NCI-H1694 (cell line): Measurements from ENCODE around the gene CSN3.

Experiments
- DNase-seq: peaks from one replicate; lab custom pipeline; 2025; lab: John Stamatoyannopoulos, UW

The CSN3 gene

GRCh38 chr4:70297576-70297975, 55.2 kb downstream of the CSN3 start:
- no peak for DNase-seq

GRCh38 chr4:70298051-70298450, 55.7 kb downstream of the CSN3 start:
- no peak for DNase-seq

DNA sequence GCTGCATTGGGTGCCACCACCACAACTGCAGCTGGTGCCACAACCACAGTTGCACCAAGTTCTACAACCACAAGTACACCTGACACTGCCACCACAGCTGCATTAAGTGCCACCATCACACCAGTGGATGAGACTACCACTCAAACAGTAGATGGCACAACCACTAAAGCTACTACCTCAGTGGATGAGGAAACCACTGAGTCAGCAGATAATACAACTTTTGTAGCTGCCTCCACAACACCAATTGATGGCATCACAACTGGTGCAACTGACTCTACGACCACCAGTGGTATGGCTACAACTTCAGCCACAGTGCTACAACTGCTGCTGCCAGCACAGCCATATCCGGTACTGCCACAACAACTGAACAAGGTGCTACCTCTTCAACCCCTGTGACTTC, 57.2 kb downstream of the CSN3 start:
- no peak for DNase-seq

DNA sequence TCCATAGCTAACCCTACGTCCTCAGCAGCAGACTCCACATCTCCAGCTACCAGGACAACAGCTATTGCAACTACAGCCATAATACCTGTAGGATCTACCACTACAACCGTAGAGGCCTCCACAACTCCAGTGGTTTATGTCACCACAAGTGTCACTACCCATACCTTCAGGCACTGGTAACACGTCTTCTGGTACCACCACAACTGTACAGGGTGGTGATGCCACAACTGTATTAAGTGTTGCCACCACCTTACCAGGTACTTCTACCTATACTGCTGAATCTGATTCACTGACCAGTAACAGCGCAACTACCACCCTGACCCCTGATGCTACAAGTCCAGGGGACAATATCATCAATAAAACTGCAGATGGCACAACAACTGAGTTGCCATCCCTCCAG, 57.8 kb downstream of the CSN3 start:
- DNase-seq: no peak
